Measurements from ENCODE around the gene GAREM2. TPM values are rescaled to one million over a fixed set of nuclear protein-coding genes. Genes with fewer than 3 reads are reported as not detected.
"Not testable (repeated sequence)": the region's sequence is repeated elsewhere in the genome, so short reads cannot be mapped to it uniquely, and the experiment has no call there.

GAREM2 gene
- total and polyA plus RNA-seq, 7 experiments from 2014 or later: 2.4 to 8.4 (median 4.8) TPM

DNA sequence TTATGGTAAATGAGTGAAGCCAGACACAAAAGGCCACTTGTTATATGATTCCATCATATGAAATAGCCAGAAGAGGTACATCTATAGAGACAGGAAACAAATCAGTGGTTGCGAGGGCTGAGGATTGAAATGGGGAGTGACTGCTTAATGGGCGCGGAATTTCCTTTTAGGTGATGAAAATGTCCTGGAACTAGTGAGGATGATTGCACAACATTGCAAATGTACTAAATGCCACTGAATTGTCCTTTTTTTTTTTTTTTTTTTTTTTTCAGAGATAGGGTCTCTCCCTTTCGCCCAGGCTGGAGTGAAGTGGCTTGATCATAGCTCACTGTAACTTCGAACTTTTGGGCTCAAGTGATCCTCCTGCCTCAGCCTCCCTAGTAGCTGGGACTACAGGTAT, 15.3 kb upstream of the GAREM2 start:
- H3K36me3 ChIP-seq (ENCODE audit: control insufficient read depth in 2 of 3, insufficient read depth in 3 of 3, low read length in 3 of 3): no peaks in the 10 kb centered on the region
- CTCF ChIA-PET: no interaction called here

DNA sequence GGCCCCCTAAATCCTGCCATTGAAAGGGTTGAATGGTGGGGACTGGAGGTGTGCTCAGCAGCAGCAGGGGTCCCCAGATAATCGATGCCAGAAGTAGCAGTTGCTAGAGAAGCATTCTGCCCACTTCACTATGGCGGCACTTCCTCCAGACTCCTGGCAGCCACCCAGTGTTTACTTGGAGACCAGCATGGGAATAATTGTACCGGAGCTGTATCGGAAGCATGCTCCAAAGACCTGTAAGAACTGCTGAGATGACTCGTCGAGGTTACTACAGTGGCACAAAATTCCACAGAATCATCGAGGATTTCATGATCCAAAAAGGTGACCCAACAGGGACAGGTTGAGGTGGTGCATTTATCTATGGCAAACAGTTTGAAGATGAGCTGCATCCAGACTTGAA, 11.0 kb upstream of the GAREM2 start:
- H3K27ac Mint-ChIP-seq: no peak overlapping the region
- intact Hi-C loops (cut with micrococcal nuclease): no loop called here
- no peak overlapping the region for H3K4me3 ChIP-seq (ENCODE audit: low read length)
- DNase-seq (no peak), ATAC-seq (no peak)
- H3K36me3 Mint-ChIP-seq: no peaks in the 10 kb centered on the region
- no peaks in the 10 kb centered on the region for H3K27me3 ChIP-seq (ENCODE audit: control insufficient read depth in 2 of 2, insufficient read depth in 2 of 2, low read length in 2 of 2)
- no peaks in the 10 kb centered on the region for H3K4me1 Mint-ChIP-seq
- no peak overlapping the region for H3K27ac ChIP-seq (ENCODE audit: low read depth, low read length)
- H3K9me3 ChIP-seq (ENCODE audit: control insufficient read depth in 2 of 3, low read length in 3 of 3): no peaks in the 10 kb centered on the region
- peaks cover 0 to 2% (median 0%) of the 10 kb centered on the region in 11 donors for H3K9me3 Mint-ChIP-seq
- POLR2A ChIA-PET: no interaction called here
- CTCF ChIA-PET: no interaction called here
- peaks cover 0 to 15% (median 0%) of the 10 kb centered on the region in 5 donors for H3K27me3 Mint-ChIP-seq
- no peaks in the 10 kb centered on the region for H3K4me1 ChIP-seq (ENCODE audit: control insufficient read depth in 2 of 2, insufficient read depth in 2 of 2, low read length in 2 of 2)
- no peaks in the 10 kb centered on the region for H3K36me3 ChIP-seq (ENCODE audit: control insufficient read depth in 2 of 3, insufficient read depth in 3 of 3, low read length in 3 of 3)
- no peak overlapping the region for H3K4me3 Mint-ChIP-seq

More for the DNA sequence above, 15.3 kb upstream of the GAREM2 start:
- DNase-seq (no peak), ATAC-seq (no peak)
- Mint-ChIP-seq H3K27ac (no peak overlapping the region), H3K36me3 (no peaks in the 10 kb centered on the region), H3K4me1 (no peaks in the 10 kb centered on the region), H3K4me3 (no peak overlapping the region), H3K9me3 (peaks cover 0 to 6% (median 2%) of the 10 kb centered on the region in 11 donors), H3K27me3 (peaks cover 0 to 20% (median 9%) of the 10 kb centered on the region in 5 donors)
- no peak overlapping the region for H3K27ac ChIP-seq (ENCODE audit: low read depth, low read length)
- POLR2A ChIA-PET: no interaction called here
- no peaks in the 10 kb centered on the region for H3K9me3 ChIP-seq (ENCODE audit: control insufficient read depth in 2 of 3, low read length in 3 of 3)
- no peaks in the 10 kb centered on the region for H3K27me3 ChIP-seq (ENCODE audit: control insufficient read depth in 2 of 2, insufficient read depth in 2 of 2, low read length in 2 of 2)
- no peak overlapping the region for H3K4me3 ChIP-seq (ENCODE audit: low read length)
- intact Hi-C loops (cut with micrococcal nuclease): no loop called here
- H3K4me1 ChIP-seq (ENCODE audit: control insufficient read depth in 2 of 2, insufficient read depth in 2 of 2, low read length in 2 of 2): no peaks in the 10 kb centered on the region

DNA sequence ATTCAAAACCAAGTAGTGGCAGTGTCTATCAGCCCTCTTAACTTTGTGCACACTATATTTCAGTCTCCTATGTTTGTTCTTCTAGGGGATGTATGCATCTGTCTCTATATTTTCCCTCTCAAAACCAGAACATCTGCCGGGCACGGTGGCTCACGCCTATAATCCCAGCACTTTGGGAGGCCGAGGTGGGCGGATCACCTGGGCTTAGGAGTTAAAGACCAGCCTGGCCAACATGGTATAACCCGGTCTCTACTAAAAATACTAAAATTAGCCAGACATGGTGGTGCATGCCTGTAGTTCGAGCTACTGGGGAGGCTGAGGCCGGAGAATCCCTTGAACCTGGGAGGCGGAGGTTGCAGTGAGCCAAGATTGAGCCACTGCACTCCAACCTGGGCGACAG, 9.9 kb upstream of the GAREM2 start:
- CTCF ChIA-PET: no interaction called here
- POLR2A ChIA-PET: no interaction called here
- Mint-ChIP-seq H3K4me1 (no peaks in the 10 kb centered on the region), H3K27me3 (peaks cover 0 to 14% (median 0%) of the 10 kb centered on the region in 5 donors), H3K27ac (no peak overlapping the region), H3K9me3 (peaks cover 0 to 2% (median 0%) of the 10 kb centered on the region in 11 donors), H3K36me3 (no peaks in the 10 kb centered on the region), H3K4me3 (no peak overlapping the region)
- ATAC-seq (no peak), DNase-seq (no peak)
- Histone ChIP-seq H3K4me3 (ENCODE audit: low read length) (no peak overlapping the region), H3K27me3 (ENCODE audit: control insufficient read depth in 2 of 2, insufficient read depth in 2 of 2, low read length in 2 of 2) (no peaks in the 10 kb centered on the region), H3K27ac (ENCODE audit: low read depth, low read length) (no peak overlapping the region), H3K9me3 (ENCODE audit: control insufficient read depth in 2 of 3, low read length in 3 of 3) (no peaks in the 10 kb centered on the region), H3K36me3 (ENCODE audit: control insufficient read depth in 2 of 3, insufficient read depth in 3 of 3, low read length in 3 of 3) (no peaks in the 10 kb centered on the region), H3K4me1 (ENCODE audit: control insufficient read depth in 2 of 2, insufficient read depth in 2 of 2, low read length in 2 of 2) (no peaks in the 10 kb centered on the region)
- intact Hi-C loops (cut with micrococcal nuclease): no loop called here

DNA sequence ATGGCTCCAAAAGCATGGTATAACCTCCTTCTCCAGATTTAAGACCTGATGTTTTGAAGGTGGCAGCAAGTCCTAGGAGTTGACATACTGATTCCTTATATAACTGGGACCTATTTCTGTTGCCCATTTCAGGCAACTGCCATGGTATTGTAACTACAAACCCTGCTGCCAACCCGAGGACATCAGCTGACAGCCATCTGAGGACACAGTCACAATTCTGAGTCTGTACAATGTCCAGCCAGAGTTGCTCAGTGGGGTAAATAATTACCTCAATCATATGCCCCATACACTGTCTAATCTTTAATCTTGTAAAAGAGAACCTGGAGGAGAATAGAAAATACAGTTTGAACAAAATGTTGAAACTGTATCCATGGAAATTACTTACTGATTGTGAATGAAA, 8.7 kb upstream of the GAREM2 start:
- Mint-ChIP-seq H3K27me3 (peaks cover 0 to 14% (median 0%) of the 10 kb centered on the region in 5 donors), H3K27ac (no peak overlapping the region), H3K4me3 (no peak overlapping the region), H3K36me3 (no peaks in the 10 kb centered on the region), H3K9me3 (peaks cover 0 to 2% (median 0%) of the 10 kb centered on the region in 11 donors), H3K4me1 (no peaks in the 10 kb centered on the region)
- ChIA-PET CTCF (no interaction called here), POLR2A (no interaction called here)
- intact Hi-C loops (cut with micrococcal nuclease): no loop called here
- Histone ChIP-seq H3K4me1 (ENCODE audit: control insufficient read depth in 2 of 2, insufficient read depth in 2 of 2, low read length in 2 of 2) (no peaks in the 10 kb centered on the region), H3K4me3 (ENCODE audit: low read length) (no peak overlapping the region), H3K27me3 (ENCODE audit: control insufficient read depth in 2 of 2, insufficient read depth in 2 of 2, low read length in 2 of 2) (no peaks in the 10 kb centered on the region), H3K27ac (ENCODE audit: low read depth, low read length) (no peak overlapping the region), H3K9me3 (ENCODE audit: control insufficient read depth in 2 of 3, low read length in 3 of 3) (no peaks in the 10 kb centered on the region), H3K36me3 (ENCODE audit: control insufficient read depth in 2 of 3, insufficient read depth in 3 of 3, low read length in 3 of 3) (no peaks in the 10 kb centered on the region)
- DNase-seq: no peak
- no peak for ATAC-seq

DNA sequence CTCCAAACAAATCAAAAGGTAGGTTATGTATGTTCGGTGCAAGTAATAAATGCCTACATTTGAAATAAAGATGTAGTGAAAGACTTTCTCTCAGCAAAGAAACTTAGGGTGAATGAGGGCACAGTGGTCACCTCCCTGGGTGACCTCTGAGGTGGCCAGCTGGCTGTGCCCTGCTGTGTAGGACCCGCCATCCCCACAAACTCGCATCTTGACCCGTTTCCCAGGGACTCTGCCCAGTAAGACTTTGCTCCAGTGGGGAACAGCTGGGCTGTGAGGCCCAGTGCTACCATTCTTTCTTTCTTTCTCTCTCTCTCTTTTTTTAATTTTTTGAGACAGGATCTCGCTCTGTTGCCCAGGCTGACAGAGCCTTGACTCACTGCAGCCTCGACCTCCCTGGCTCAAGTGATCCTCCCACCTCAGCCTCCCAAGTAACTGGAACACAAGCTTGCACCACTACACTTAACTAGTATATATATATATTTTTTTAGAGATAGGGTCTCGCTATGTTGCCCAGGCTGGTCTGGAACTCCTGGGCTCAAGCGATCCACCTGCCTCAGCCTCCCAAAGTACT, 8.2 kb upstream of the GAREM2 start:
- ATAC-seq: no peak
- H3K4me1 Mint-ChIP-seq: no peaks in the 10 kb centered on the region
- Histone ChIP-seq H3K9me3 (ENCODE audit: control insufficient read depth in 2 of 3, low read length in 3 of 3) (no peaks in the 10 kb centered on the region), H3K27ac (ENCODE audit: low read depth, low read length) (no peak overlapping the region), H3K36me3 (ENCODE audit: control insufficient read depth in 2 of 3, insufficient read depth in 3 of 3, low read length in 3 of 3) (no peaks in the 10 kb centered on the region), H3K4me3 (ENCODE audit: low read length) (no peak overlapping the region), H3K4me1 (ENCODE audit: control insufficient read depth in 2 of 2, insufficient read depth in 2 of 2, low read length in 2 of 2) (no peaks in the 10 kb centered on the region), H3K27me3 (ENCODE audit: control insufficient read depth in 2 of 2, insufficient read depth in 2 of 2, low read length in 2 of 2) (no peaks in the 10 kb centered on the region)
- ChIA-PET POLR2A (no interaction called here), CTCF (no interaction called here)
- peaks cover 0 to 2% (median 0%) of the 10 kb centered on the region in 11 donors for H3K9me3 Mint-ChIP-seq
- H3K4me3 Mint-ChIP-seq: no peak overlapping the region
- H3K27ac Mint-ChIP-seq: no peak overlapping the region
- DNase-seq: no peak
- intact Hi-C loops (cut with micrococcal nuclease): no loop called here
- no peaks in the 10 kb centered on the region for H3K36me3 Mint-ChIP-seq
- peaks cover 0 to 18% (median 0%) of the 10 kb centered on the region in 5 donors for H3K27me3 Mint-ChIP-seq

DNA sequence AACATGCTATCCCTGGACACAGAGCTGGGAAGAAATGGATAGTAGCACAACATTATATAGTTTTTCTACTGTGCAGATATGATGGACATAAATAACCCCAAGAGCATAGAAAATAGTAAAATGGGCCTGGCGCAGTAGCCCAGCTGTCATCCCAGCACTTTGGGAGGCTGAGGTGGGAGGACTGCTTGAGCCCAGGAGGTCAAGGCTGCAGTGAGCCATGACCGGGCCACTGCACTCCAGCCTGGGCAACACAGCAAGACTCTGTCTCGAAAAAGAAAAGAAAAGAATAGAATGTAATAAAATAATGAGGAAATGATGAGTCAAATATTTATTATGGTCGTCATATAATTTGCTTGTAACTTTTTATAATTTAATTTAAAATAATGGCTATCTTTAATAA, 7.5 kb upstream of the GAREM2 start:
- Histone ChIP-seq H3K27ac (ENCODE audit: low read depth, low read length) (no peak overlapping the region), H3K36me3 (ENCODE audit: control insufficient read depth in 2 of 3, insufficient read depth in 3 of 3, low read length in 3 of 3) (no peaks in the 10 kb centered on the region), H3K4me1 (ENCODE audit: control insufficient read depth in 2 of 2, insufficient read depth in 2 of 2, low read length in 2 of 2) (no peaks in the 10 kb centered on the region), H3K9me3 (ENCODE audit: control insufficient read depth in 2 of 3, low read length in 3 of 3) (no peaks in the 10 kb centered on the region), H3K27me3 (ENCODE audit: control insufficient read depth in 2 of 2, insufficient read depth in 2 of 2, low read length in 2 of 2) (no peaks in the 10 kb centered on the region), H3K4me3 (ENCODE audit: low read length) (no peak overlapping the region)
- Mint-ChIP-seq H3K4me1 (no peaks in the 10 kb centered on the region), H3K9me3 (peaks cover 0 to under 1% (median 0%) of the 10 kb centered on the region in 11 donors), H3K27ac (no peak overlapping the region), H3K4me3 (no peak overlapping the region), H3K27me3 (peaks cover 0 to 19% (median 0%) of the 10 kb centered on the region in 5 donors), H3K36me3 (no peaks in the 10 kb centered on the region)
- no peak for DNase-seq
- POLR2A ChIA-PET: interaction anchor here (0.6 kb wide), 1 partner anchor 152 kb away, joined by 4 read pairs; no protein-coding TSS in a partner anchor
- intact Hi-C loops (cut with micrococcal nuclease): no loop called here
- no peak for ATAC-seq
- CTCF ChIA-PET: no interaction called here

DNA sequence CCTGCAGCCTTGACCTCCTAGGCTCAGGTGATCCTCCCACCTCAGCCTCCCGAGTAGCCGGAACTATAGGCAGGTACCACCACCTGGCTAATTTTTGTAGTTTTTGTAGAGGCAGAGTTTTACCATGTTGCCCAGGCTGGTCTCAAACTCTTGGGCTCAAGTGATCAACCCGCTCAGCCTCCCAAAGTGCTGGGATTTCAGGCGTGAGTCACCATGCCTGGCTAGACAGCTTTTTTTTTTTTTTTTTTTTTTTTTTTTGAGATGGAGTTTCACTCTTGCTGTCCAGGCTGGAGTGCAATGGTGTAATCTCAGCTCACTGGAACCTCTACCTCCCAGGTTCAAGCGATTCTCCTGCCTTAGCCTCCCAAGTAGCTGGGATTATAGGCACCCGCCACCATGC, 6.3 kb upstream of the GAREM2 start:
- H3K36me3 ChIP-seq (ENCODE audit: control insufficient read depth in 2 of 3, insufficient read depth in 3 of 3, low read length in 3 of 3); H3K4me3 ChIP-seq (ENCODE audit: low read length); H3K27me3 ChIP-seq (ENCODE audit: control insufficient read depth in 2 of 2, insufficient read depth in 2 of 2, low read length in 2 of 2); H3K9me3 Mint-ChIP-seq; H3K9me3 ChIP-seq (ENCODE audit: control insufficient read depth in 2 of 3, low read length in 3 of 3); H3K36me3 Mint-ChIP-seq; H3K27ac ChIP-seq (ENCODE audit: low read depth, low read length); H3K27ac Mint-ChIP-seq; H3K4me3 Mint-ChIP-seq; H3K4me1 ChIP-seq (ENCODE audit: control insufficient read depth in 2 of 2, insufficient read depth in 2 of 2, low read length in 2 of 2); CTCF ChIA-PET; H3K4me1 Mint-ChIP-seq; ATAC-seq; intact Hi-C loops (cut with micrococcal nuclease); DNase-seq: not testable (repeated sequence)
- POLR2A ChIA-PET: interaction anchor here (0.6 to 0.9 kb wide), 2 partner anchors 18 to 387 kb away, joined by 3 to 6 read pairs; no protein-coding TSS in a partner anchor
- peaks cover 6 to 29% (median 9%) of the 10 kb centered on the region in 5 donors for H3K27me3 Mint-ChIP-seq

Data from naive thymus-derived CD4-positive, alpha-beta T cell (primary cell).